SK-N-SH treated with all-trans-retinoic acid at 6 μM for 48 hours (cell line): ENCODE measurements around the gene SLC35F3.

ENCODE experiments used
- ATAC-seq: fragments of 200-7000 bp; cut with Tn5 transposase; 3 replicates; pipeline ENCODE4 v1.9.1; 2020; ENCODE audit warnings: mild to moderate bottlenecking, moderate library complexity
- ARNTL ChIP-seq: fragments of 450-650 bp; formaldehyde crosslinking; IDR thresholded peaks from 2 replicates; pipeline ENCODE4 v1.5.0; 2020; ENCODE audit warnings: low read depth, mild to moderate bottlenecking, moderate library complexity, borderline replicate concordance
- BACH2 ChIP-seq: fragments of 250-450 bp; sonication (Bioruptor Pico); IDR thresholded peaks from 2 replicates; pipeline ENCODE4 v1.9.0; 2021; ENCODE audit warnings: mild to moderate bottlenecking, borderline replicate concordance
- CSRNP3 ChIP-seq: fragments of 250-450 bp; sonication (Bioruptor Pico); IDR thresholded peaks from 2 replicates; pipeline ENCODE4 v1.5.1; 2021; ENCODE audit warnings: mild to moderate bottlenecking, moderate library complexity
- ESRRG ChIP-seq: fragments of 250-450 bp; sonication (Bioruptor Pico); IDR thresholded peaks from 2 replicates; pipeline ENCODE4 v1.6.1; 2021; ENCODE audit warnings: mild to moderate bottlenecking
- GLIS3 ChIP-seq: fragments of 250-450 bp; sonication (Bioruptor Pico); IDR thresholded peaks from 2 replicates; pipeline ENCODE4 v1.5.0; 2020; ENCODE audit warnings: mild to moderate bottlenecking, moderate library complexity
- OSR1 ChIP-seq: fragments of 250-450 bp; sonication (Bioruptor Pico); IDR thresholded peaks from 2 replicates; pipeline ENCODE4 v1.8.0; 2022; ENCODE audit warnings: moderate library complexity, mild to moderate bottlenecking, inconsistent platforms
- POU6F1 ChIP-seq: fragments of 250-450 bp; sonication (Bioruptor Pico); IDR thresholded peaks from 2 replicates; pipeline ENCODE4 v1.8.0; 2021; ENCODE audit warnings: low read depth, mild to moderate bottlenecking, moderate library complexity, borderline replicate concordance
- PPARA ChIP-seq: fragments of 250-450 bp; sonication (Bioruptor Pico); IDR thresholded peaks from 2 replicates; pipeline ENCODE4 v1.5.0; 2020; ENCODE audit warnings: mild to moderate bottlenecking, borderline replicate concordance
- SNAI2 ChIP-seq: fragments of 250-450 bp; sonication (Bioruptor Pico); IDR thresholded peaks from 2 replicates; pipeline ENCODE4 v1.5.0; 2020; ENCODE audit warnings: mild to moderate bottlenecking, moderate library complexity
- TOX ChIP-seq: fragments of 250-450 bp; sonication (Bioruptor Pico); IDR thresholded peaks from 2 replicates; pipeline ENCODE4 v1.8.0; 2021; ENCODE audit warnings: mild to moderate bottlenecking, moderate library complexity, borderline replicate concordance
- ZC3H10 ChIP-seq: fragments of 250-450 bp; sonication (Bioruptor Pico); IDR thresholded peaks from 2 replicates; pipeline ENCODE4 v1.5.1; 2021; ENCODE audit warnings: mild to moderate bottlenecking, moderate library complexity
- ZFP3 ChIP-seq: fragments of 250-450 bp; sonication (Bioruptor Pico); IDR thresholded peaks from 2 replicates; pipeline ENCODE4 v1.5.0; 2020; ENCODE audit warnings: mild to moderate bottlenecking, moderate library complexity
- ZNF565 ChIP-seq: fragments of 450-650 bp; formaldehyde crosslinking; conservative IDR thresholded peaks from 2 replicates; pipeline ENCODE4 v1.5.0; 2020; ENCODE audit warnings: low read depth, mild to moderate bottlenecking, moderate library complexity
- ZNF70 ChIP-seq: fragments of 450-650 bp; formaldehyde crosslinking; IDR thresholded peaks from 2 replicates; pipeline ENCODE4 v1.5.0; 2020; ENCODE audit warnings: mild to moderate bottlenecking, moderate library complexity
- ZNF8 ChIP-seq: fragments of 450-650 bp; formaldehyde crosslinking; IDR thresholded peaks from 2 replicates; pipeline ENCODE4 v1.5.0; 2020; ENCODE audit warnings: mild to moderate bottlenecking, moderate library complexity
- TF ChIP-seq, protein P1 (sequence below): fragments of 250-450 bp; sonication (Bioruptor Pico); IDR thresholded peaks from 2 replicates; pipeline ENCODE4 v1.8.0; 2020; ENCODE audit warnings: mild to moderate bottlenecking, moderate library complexity, borderline replicate concordance
- TF ChIP-seq, protein P2 (sequence below): fragments of 250-450 bp; sonication (Bioruptor Pico); IDR thresholded peaks from 2 replicates; pipeline ENCODE4 v1.5.0; 2020; ENCODE audit warnings: mild to moderate bottlenecking, moderate library complexity

The SLC35F3 gene

DNA sequence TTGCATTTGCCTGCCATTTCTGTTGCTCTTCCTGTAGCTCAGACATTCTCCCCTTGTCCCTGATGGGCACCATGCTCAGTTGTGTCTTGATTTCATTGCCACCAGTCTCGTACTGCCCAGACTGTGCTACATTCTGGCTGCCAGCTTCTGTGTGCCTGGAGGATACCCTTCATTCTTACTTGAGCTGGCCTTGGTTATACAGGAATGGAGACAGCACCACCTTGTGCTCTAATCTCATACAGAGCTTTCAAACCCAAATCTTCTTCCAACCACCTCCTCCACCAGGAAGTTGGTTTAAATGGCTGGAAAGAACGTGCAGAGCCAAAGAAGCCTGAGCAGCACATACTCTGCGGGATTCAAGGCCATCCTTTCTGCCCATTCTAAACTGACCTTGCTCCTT, 165.3 kb downstream of the SLC35F3 start (continued):
- TF ChIP-seq, protein P1, sequence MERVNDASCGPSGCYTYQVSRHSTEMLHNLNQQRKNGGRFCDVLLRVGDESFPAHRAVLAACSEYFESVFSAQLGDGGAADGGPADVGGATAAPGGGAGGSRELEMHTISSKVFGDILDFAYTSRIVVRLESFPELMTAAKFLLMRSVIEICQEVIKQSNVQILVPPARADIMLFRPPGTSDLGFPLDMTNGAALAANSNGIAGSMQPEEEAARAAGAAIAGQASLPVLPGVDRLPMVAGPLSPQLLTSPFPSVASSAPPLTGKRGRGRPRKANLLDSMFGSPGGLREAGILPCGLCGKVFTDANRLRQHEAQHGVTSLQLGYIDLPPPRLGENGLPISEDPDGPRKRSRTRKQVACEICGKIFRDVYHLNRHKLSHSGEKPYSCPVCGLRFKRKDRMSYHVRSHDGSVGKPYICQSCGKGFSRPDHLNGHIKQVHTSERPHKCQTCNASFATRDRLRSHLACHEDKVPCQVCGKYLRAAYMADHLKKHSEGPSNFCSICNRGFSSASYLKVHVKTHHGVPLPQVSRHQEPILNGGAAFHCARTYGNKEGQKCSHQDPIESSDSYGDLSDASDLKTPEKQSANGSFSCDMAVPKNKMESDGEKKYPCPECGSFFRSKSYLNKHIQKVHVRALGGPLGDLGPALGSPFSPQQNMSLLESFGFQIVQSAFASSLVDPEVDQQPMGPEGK (CRISPR knock-in tag): no peak
- TF ChIP-seq OSR1 (no peak), ESRRG (CRISPR knock-in tag) (no peak)

DNA sequence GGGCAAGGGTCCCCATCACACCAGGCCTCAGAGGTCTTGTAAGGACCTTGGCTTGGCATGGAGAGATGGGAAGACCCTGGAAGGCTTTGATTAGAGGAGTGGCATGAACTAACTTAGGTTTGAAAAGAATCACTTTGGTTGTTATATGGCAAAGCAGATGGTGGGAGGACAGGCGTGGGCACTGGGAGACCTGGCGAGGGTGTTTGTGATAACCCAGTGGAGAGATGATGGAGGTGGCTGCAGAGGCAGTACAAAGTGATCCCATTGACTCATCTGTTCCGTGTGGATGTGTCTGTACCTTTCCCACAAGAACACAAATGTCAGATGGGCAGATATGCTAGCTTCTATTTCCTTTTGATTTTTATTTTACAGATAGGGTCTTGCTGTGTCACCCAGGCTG, 168.3 kb downstream of the SLC35F3 start:
- ATAC-seq: no peak
- TF ChIP-seq GLIS3 (no peak), ZNF70 (no peak), TOX (CRISPR knock-in tag) (no peak), BACH2 (CRISPR knock-in tag) (no peak), ZFP3 (no peak), CSRNP3 (CRISPR knock-in tag) (no peak), POU6F1 (CRISPR knock-in tag) (no peak), ZNF8 (CRISPR knock-in tag) (no peak), ZC3H10 (CRISPR knock-in tag) (no peak), PPARA (CRISPR knock-in tag) (no peak), OSR1 (no peak), SNAI2 (CRISPR knock-in tag) (no peak), ZNF565 (CRISPR knock-in tag) (no peak), ESRRG (CRISPR knock-in tag) (no peak), ARNTL (CRISPR knock-in tag) (no peak)
- TF ChIP-seq, protein P1 (CRISPR knock-in tag): no peak
- TF ChIP-seq, protein P2, sequence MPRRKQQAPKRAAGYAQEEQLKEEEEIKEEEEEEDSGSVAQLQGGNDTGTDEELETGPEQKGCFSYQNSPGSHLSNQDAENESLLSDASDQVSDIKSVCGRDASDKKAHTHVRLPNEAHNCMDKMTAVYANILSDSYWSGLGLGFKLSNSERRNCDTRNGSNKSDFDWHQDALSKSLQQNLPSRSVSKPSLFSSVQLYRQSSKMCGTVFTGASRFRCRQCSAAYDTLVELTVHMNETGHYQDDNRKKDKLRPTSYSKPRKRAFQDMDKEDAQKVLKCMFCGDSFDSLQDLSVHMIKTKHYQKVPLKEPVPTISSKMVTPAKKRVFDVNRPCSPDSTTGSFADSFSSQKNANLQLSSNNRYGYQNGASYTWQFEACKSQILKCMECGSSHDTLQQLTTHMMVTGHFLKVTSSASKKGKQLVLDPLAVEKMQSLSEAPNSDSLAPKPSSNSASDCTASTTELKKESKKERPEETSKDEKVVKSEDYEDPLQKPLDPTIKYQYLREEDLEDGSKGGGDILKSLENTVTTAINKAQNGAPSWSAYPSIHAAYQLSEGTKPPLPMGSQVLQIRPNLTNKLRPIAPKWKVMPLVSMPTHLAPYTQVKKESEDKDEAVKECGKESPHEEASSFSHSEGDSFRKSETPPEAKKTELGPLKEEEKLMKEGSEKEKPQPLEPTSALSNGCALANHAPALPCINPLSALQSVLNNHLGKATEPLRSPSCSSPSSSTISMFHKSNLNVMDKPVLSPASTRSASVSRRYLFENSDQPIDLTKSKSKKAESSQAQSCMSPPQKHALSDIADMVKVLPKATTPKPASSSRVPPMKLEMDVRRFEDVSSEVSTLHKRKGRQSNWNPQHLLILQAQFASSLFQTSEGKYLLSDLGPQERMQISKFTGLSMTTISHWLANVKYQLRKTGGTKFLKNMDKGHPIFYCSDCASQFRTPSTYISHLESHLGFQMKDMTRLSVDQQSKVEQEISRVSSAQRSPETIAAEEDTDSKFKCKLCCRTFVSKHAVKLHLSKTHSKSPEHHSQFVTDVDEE: no peak

- no peak for ATAC-seq
- TF ChIP-seq POU6F1 (CRISPR knock-in tag): no peak
- no peak for TF ChIP-seq ESRRG (CRISPR knock-in tag)
Observed at GRCh38 chr1:234078143-234078542, 173.7 kb downstream of the SLC35F3 start.

DNA sequence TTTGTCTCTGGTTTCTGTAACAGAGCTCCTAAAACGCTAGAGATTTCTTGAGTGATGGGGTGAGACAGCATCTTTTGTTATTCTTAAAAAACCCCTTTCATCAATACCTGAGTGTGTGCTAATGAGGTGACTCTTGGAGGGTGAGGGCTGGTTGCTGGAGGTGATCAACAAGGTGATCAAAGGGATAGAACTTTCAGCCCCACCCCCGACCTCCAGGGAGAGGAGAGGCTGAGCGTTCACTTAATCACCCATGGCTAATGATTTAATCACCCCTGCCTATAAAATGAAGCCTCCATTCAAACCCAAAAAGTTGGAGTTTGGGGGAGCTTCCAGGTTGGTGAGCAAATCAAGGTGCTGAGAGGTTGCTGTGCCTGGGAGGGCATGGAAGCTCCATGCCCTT, 175.4 kb downstream of the SLC35F3 start:
- ATAC-seq: no peak
- TF ChIP-seq, protein P1 (CRISPR knock-in tag): no peak
- TF ChIP-seq ZFP3: no peak
- no peak for TF ChIP-seq ZC3H10 (CRISPR knock-in tag)
- no peak for TF ChIP-seq CSRNP3 (CRISPR knock-in tag)
- TF ChIP-seq, all 23 proteins: peak for 0
